HTR-8/SVneo (cell line): ENCODE results near the gene ADAMTSL1.
A peak's percentile ranks its signal among the peaks of the same experiment; 100 is the strongest.

ENCODE experiments used
- DNase-seq: peaks from one replicate; pipeline ENCODE4 v3.0.0; 2011; ENCODE audit warnings: low spot score, mixed read lengths; ENCODE audit not compliant: insufficient read length
- FAIRE-seq: peaks from 2 replicates; lab custom pipeline; 2011; peaks lifted over from hg19 to GRCh38; lab: Jason Lieb, UNC

The ADAMTSL1 gene

DNA sequence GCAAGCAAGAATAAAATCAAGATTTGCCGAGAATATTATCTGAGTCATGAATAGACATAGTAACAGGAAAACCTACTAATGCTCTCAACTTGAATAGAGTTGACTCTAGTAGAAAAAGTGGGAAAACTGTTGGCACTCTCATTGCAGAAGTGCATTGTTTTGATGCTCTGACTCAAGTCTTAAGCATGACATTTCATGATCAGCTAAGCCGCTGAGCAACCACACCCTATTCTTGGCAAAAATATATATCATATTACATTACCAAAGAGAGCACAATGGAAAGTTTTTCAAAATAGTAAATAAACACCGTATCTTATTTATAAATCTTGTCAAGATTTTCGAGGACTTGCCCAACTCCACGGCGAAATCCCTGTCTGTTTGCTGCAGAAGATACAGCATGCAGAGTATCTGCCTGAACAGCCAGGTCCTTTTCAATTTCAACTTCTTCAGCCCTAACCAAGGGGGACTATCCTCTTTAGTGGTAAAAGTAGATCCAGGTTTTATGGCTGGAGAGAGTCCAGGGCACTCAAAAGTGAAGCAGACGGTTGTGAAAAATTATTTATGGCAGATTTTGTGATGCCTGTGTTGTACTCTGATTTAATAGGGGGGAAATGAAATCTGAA, 13.9 kb upstream of the ADAMTSL1 start:
- FAIRE-seq = no peak
- no peak for DNase-seq

DNA sequence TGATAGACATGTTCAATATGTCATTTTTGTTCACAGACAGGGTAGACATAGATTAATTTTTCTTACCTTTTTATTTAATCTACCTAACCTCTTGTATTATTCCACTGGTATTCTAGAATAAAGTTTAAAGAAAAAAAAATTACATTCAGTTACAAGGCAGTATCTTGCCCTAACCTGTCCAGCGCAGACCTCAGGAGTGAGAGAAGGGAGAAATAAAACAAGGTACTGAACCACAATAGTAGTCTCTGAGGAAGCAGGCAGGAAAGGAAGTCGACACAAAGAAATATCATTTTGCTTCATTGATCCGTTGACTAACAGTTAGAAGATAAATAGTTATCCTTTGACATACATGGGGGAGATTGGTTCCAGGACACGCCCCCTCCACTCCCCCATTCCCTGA, 12.5 kb upstream of the ADAMTSL1 start:
- DNase-seq (no peak), FAIRE-seq (no peak)

DNA sequence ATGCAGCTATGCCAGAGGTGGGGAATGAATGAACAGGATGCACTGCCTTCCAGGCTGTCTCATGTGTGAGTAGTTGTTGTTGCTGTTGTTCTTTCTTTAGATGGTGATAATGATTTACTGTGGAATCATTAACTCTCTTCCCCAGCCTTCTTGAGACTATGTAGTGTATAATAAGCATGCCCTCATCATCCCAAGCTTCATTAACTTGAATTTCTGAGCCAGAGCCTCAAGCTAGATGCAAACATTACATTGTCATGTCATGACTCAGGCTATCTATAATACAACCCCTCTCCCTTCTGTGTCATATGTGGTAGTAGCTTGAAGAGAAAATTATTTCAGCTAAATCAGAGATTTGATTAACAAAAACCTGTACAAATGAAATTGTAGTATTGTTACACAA, 10.0 kb upstream of the ADAMTSL1 start:
- DNase-seq (no peak), FAIRE-seq (no peak)

DNA sequence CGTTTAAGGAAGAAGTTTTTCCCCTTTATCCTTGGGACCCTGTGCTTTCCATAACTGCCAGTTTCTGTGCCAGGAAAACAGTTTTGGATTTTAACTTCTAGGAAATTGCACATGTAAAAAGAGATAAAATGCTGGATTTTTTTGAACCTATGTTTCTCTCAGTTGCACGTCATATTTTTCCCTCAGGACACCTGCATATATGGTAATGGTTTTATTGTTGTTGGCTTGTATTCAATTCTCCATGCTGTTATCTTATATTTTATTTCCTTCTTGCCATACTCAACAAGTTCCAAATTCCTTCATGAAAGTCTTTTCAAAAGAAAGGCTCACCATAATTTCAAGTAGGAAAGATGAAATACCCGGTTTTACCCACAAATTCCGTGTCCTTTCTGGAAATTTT, 7.9 kb upstream of the ADAMTSL1 start:
- DNase-seq (no peak), FAIRE-seq (no peak)

DNA sequence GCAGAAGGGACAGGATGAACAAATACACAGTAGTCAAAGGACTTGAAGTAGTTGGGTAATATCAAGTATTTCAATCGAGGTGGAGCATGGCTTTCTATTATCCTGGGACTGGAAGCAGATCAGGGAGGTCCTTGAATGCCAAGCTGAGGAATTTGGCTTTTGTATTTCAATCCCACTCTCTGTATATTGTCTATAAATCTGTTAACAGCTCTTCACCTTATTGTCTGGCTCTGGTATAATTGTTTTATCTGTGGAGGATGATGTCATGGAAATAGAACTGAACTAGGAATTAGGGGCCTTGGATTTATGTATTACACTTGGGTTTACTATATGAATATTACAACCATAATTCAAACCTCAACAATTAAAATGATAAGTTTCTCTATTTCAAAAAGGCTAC, 6.3 kb upstream of the ADAMTSL1 start:
- FAIRE-seq = no peak
- DNase-seq = no peak

DNA sequence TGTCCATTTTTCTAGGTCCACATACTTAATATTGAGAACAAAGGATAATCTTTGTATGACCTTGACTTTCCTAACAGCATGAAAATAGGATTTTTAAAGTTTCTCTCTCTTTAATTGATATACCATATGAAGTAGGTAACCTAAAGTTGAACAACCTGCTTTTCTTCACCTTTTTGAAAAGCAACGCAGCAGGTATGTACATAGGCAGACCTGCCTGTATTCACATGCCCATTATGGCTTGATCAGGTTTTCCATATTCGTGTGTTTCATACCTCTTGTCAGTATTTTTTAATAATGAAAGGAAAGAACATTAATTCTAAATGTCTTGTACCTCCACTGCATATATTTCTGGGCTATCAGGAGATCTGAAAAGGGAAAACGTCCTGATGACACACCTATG, 1.5 kb upstream of the ADAMTSL1 start:
- FAIRE-seq = no peak

DNA sequence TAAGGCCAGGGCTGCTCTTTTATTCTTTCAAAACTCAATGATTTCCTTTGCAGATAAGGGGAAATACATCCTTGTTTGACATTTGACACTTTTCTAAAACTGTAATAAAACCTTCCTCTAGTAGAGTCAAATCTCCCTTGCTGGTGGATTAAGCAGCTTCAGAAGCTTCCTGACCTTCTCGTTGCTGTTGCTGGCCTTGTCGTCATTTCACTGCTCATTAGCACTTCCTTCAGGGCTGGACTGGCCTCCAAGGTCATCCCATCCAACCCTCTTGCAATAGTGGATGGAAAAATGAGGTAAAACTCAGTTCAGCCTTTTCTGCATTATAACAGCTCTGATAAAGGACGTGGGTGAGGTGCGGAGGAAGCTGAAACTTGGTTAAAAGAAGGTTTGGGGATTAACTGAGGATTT, 1.1 kb upstream of the ADAMTSL1 start:
- no peak for FAIRE-seq
- no peak for DNase-seq

More for the DNA sequence above, 1.5 kb upstream of the ADAMTSL1 start:
- DNase-seq = no peak

DNA sequence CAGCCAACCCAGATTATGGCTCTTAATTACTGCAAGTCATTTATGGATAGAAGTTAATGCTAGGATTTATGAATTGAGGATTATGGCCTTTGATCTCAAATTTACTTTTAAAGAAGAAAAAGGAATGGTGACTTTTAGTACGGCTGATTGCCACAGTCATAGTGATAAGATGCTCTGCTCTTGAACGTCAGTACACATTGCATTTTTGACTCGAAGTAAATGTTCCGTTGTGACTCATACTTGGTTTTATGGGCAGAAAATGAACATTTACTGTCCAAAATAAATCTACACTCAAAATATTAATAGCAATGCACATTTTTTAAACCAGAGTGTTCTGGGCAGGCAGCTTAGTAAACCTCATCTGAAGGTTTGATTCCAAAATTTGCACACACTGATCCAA, 830 bp downstream of the ADAMTSL1 start:
- FAIRE-seq = no peak

DNA sequence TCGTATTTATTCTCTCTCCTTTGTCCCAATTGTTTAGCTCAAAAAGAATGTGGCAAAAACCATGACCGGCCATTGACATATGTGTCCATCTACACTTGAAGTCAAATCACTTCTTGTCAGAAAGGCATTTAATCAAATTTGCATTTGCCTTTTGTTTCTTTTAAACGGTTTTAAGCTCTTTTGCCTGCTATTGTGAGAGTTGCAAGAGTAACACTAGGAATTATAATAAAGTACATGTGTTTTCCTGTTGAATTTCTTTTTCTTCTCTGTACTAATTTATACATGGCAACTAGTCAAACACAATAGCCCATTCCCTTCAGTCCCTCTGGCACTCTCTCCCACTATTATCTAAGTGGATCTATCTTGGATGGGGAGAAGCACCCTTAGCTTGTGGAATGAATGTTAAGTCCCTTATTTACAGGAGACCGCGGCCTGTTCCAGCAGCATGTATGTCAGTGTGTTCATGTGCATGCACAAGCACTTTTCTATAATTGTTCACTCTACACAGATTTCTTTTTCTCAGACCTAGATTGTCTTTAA, 3.2 kb downstream of the ADAMTSL1 start:
- FAIRE-seq (no peak), DNase-seq (no peak)

More for the DNA sequence above, 830 bp downstream of the ADAMTSL1 start:
- DNase-seq = no peak

DNA sequence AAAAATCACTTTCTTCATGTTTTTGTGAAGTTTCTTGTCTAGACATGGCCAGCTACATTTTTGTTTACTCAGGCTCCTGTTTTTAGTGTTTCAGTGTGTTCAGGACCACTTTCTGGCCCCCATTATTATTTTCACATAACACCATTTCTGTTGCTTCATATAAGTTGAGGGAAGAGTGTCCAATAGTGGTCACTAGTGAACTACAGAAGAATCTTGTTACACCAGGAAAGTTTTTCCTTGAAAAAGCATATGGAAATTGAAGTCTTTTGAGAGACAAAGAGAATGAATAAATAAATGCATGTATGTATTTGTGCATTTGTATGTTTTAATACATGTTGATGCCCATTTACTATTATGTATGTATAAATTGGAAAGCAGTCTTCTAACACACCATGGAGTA, 3.8 kb downstream of the ADAMTSL1 start:
- FAIRE-seq = no peak
- DNase-seq = no peak

DNA sequence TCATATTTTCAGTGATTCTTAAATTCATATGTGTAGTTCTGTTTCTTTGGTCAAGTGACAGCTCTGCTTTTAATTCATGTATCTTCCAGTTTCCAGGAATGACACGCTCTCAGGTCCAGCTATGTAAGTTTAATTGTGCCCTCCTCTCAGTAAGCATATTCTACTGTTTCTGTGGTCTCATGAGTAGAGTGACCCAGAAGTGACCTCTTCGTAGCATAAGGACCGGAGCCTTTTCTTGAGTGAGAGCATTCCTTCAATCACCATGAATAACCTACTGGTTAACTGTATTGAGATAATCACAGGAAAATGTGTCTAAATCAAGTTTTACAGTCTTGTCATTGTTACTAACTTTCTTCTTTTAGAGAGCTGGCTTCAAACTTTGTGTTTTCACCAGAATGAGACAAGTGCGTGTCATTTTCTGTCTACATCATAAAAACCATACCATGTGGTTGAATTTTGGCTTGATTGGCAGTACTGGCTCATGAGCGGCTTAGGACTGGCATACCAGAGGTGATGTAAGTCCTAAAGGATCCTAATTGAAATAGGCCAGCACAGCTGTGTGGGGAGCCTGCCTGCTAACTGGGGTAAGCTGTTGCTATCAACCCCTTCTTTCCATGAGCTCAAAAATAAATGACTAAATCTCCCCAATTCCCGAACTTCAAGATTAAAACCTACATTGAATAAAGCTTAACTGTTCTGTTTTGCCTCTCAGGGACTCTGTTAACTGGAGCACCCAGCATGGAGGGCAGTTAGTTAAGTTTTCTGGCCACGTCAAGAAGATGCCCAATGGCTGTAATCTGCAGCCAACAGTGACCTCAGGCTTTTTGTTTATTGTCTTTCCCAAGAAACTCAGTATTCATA, 4.8 kb downstream of the ADAMTSL1 start:
- FAIRE-seq = peak; percentile 74
- DNase-seq = peak; percentile 31

DNA sequence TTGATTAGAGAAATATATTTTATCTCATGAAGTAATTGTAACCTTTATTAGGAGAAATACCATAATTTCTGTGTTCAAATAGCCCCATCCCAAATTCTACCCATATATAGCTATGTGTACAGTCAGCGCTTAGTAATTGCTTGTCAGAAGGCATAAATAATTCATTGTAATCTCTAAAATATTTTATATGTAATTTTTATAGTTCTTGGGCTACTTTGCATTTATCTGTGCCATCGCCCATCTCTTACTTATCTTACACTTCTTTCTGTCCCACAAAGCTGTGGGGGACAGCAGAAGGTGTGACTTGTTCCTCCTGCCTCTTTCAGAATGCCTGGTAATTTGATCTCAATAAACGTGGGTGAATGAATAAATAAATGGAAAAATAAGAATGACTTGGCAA, 5.5 kb downstream of the ADAMTSL1 start:
- no peak for DNase-seq
- FAIRE-seq = no peak

DNA sequence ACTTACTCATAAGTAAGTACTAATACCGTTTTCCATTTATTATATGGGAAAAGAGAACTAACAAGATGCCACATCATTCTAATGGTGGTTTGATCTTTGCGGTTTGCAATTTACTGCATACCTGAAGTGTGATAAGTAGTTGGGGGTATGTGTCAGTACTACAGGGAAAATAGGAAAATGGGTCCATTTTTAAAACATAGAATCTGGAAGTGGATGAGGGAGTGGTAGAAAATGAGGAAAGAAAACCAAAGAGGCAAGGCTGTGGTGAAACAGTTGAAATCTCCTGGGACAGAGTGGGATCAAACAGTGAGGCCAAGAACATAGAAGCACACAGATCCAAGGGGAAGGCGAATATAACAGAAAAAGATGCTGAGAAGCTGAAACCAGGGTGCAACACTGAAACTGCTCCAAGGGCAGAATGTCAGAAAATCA, 6.7 kb downstream of the ADAMTSL1 start:
- DNase-seq = no peak
- FAIRE-seq = no peak

DNA sequence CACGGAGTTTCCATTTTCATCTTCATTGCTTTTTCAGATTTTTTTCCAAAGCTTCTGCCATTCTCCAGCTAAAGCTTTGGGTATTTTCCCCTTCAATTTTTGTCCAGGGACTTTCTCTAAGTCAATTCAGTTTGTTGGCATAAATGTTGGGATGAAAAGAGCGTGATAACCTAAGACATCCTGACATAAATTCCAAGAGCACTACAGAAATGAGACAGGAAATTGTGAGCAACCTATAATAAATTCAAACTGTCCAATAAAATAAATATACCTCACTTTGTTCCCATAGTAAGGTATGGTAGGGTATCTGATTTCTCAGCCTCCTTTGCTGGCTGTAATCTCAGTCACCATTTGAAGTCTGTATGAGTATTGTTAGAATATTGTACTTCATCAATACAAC, 8.4 kb downstream of the ADAMTSL1 start:
- FAIRE-seq = no peak
- no peak for DNase-seq

DNA sequence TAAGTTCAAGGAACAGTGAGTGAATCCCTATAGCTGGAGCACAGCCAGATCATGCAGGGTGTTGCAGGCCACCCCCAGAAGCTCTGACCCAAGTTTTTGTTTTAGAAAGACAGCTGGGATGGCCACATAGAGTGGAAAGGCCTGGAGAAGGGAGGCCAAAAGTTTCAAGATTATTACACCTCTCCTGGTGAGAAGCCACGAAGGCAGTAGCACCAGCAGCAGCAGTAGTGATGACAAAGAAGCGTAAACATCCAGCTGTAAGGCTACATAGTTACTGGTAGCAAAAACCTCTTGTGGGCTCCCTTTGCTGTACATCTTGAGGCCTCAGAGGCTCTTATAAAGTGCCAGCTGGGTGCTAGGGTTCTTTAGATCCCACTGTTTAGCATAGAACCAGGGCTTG, 11.8 kb downstream of the ADAMTSL1 start:
- DNase-seq (no peak), FAIRE-seq (no peak)

DNA sequence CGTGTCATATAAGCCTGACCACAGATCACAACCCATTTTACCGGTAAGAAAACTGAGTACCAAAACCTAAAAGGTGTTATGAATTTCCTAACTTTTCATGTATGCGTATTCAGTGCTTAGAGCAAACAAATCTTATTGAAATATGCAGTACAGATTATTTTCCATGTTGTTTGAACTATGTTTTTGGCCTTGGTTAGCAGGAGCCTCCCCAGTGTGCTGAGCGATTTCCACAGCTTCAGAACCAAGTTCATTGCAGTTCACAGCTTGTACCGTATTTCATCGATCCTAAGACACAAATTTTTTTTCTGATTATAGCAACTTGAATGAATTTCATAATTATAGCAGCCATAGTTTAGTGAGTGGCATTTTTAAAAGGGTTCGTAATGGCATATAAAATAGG, 13.7 kb downstream of the ADAMTSL1 start:
- DNase-seq (no peak), FAIRE-seq (no peak)

DNA sequence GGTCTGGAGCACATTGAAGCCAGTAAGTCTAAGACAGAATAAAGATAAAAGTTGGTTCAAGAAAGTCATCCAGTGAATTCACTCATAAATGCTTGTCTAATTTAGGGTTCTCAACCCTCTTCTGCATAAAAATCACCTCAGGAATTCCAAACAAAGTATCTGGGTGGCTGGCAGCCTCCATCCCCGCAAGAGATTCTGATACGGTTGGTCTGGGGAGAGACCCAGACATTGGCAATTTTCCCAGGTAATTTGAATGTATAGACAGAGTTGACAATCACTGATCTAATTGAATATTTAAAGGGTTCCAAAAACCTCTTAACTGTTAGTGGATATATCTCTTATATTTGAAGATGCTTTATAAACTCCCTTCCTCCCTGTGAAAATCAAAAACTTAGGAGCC, 14.9 kb downstream of the ADAMTSL1 start:
- DNase-seq (no peak), FAIRE-seq (no peak)

DNA sequence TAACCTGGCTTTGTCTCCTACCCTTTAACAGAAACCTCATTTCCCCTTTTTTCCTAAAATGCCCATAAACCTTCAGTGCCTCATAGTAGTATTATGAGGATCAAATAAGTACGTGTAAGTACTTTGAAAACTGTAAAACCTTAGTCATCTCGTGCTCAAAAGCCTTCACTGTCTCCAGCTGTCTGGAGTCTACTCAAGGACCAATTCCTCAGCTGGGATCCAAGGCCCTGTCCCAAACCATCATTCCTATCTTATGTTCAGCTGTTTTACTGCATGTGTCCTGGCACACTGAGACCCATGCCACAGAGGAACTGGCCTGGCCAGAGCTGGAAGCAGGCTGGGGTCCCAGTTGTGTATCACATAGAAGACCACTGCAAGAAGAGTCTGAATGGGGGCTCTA, 15.9 kb downstream of the ADAMTSL1 start:
- DNase-seq (no peak), FAIRE-seq (no peak)

DNA sequence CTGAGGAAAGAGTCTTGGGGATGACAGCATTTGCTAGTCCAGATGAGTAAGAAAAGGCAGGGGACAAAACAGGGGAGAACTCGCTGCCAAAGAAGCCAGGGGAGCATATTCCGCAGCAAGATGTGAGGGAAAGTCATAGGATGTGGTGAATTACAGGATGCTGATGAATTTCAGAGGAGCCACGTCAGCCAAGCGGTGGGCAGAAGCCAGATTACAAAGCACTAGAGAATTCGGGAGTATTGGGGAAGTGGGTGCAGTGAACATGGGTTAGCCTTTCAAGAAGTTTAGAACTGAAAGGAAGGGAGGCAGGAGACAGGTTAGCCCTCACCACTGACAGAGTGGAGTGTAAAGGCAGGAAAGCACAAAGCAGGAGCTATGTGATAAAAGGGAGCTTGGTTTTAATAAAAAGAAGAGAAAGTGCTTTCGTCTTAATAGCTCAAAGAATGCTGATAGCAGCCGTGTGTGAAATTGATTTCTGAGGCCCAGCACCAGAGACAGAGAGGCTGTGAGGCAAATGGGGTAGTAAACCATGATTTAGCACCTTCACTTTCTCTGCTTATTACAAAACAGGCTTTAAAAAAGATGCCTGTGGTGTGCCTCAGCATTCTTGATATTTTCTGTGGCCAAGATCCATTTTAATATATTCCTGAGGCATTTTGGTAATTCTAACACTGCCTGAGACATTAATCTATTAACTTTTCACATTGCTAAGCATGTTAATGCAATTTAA, 16.9 kb downstream of the ADAMTSL1 start:
- FAIRE-seq (peak; percentile 49), DNase-seq (peak; percentile 36)

DNA sequence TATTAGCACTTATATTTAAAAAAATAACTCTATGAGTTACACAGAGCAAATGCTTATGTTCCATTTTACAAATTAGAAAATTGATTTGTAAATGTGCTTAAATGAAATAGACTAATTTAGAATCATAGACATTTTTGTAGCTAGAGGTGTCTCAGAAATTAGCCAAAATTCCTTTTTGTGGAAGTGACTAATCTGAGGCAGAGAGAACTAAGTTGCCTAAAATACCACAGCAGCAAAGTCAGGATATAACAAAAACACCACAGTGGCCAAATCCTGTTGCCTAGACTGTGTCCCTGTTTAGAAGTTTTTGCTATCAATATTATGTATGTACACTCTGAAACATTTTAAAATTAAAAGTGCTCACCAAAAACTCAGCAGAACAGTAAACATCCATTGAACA, 18.7 kb downstream of the ADAMTSL1 start:
- no peak for FAIRE-seq

DNA sequence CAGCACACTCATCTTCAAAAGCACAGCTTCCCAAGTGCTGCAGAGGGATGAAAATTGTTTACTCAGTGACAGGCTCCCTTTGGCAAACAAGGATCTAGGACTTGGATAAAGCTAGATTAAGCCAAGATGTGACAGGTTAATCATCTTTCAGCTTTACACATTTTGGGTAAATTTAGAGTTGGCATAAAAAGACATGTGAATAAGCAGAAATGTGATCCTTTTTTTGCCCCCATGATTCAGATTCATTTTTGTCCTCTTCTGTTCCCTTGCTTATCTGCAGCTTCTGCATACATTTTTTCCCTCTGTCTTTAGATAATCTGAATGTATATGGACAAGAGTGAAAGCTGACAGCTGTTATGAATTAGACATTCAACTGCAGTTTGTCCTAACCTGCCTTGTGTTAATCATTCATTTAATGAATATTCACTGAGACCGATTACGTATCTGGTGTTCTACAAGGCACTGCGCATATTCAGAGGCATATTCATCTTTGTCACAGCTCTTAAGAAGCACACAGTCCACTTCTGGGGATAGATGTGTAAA, 19.6 kb downstream of the ADAMTSL1 start:
- FAIRE-seq = no peak
- no peak for DNase-seq

More for the DNA sequence above, 18.7 kb downstream of the ADAMTSL1 start:
- no peak for DNase-seq
